GM18519 (cell line): ENCODE data around the gene MGAT4A.

Source experiments
- ATAC-seq: cut with Tn5 transposase; IDR thresholded peaks from one replicate; pipeline ENCODE4 v1.9.1; 2021; ENCODE audit warnings: mild to moderate bottlenecking, moderate library complexity; ENCODE audit not compliant: unreplicated experiment, low FRiP score

The MGAT4A gene

DNA sequence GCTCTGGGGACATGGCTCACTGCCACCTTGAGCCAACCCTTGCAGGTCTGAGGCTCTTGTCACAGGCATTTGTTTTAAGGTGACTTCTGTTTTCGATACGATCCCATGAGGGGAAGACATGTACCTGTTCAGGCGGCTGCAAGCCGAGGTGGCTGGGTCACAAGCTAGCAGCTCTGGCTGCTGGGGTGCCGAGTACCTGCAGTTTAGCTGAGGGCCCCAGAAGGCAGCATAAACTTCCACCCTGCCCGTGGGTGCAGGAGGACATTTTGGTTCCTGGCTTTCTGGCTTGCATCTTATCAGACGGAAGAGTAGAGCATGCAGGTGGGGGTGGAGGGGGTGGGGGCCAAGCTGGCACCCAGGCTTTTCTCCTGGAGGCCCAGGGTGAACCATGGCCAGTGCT is 151.0 kb downstream of the MGAT4A start:
- no peak for ATAC-seq

- no peak for ATAC-seq
These were observed 152.7 kb downstream of the MGAT4A start for GRCh38 chr2:98578231-98578630.

DNA sequence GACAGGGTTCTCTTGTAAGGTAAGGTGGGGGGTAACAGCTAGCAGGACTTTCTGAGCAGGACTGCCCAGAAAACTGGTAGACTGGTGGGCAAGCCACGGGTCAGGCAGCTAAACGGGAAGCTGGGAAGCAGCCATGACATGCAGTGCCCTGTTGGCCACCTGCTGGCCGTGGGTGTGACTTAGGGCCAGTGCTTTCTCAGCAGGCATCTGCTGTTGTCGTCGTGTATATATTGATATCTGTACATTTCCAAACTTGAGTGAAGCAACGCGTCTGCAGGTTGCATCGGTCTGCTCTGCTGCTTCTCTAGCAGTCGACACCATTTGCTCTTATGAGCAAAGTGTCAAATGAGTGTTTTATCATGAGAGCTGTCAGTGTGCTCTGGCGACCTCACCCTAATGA is 153.6 kb downstream of the MGAT4A start:
- no peak for ATAC-seq

DNA sequence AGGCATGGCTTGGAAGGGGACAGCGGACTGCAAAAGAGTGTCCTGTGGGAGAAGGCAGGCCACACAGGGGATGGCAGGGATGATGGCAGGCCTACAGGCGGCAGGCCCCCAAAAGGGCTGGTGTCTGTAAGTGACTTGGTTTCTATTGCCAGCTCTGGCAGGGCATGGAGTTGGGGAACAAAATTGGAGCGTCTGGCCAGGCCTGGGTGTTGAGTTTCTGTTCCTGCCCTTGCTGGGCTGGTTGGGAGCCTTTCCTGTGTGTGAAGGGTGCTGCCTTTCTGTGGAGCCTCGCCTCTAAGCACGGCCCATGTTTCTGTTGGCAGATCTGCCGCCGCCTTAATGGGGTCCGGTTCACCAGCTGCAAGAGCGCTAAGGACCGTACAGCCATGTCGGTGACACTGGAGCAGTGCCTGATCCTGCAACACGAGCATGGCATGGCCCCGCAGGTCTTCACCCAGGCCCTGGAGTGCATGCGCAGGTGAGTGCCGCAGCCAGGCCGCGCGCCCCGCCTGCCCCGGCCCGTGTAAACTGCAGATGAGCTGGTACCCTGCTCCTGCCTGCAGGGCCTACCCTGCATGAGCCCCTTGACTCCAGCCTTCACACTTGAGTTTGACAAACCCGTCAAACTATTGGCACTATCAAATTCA is 154.1 kb downstream of the MGAT4A start:
- no peak for ATAC-seq

GRCh38 chr2:98573426-98573825 is 157.5 kb downstream of the MGAT4A start:
- no peak for ATAC-seq

DNA sequence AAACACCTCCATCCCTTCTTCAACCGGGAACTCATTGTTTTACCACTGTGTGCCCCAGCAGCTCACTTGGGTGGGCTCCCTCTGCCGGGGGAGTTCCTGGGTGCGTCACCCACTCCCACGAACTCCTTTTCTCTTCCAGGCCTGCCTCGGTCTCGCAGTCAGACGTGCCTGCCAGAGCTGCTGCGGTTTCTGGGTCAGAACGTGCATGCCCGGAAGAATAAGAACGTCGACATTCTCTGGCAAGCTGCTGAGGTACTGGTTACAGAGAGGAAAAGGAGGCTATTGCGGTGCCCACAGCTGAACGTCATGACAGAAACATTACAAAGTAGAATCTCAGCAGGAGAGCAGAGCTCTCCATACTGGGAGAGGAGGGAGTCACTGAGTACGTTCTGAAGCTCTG is 158.3 kb downstream of the MGAT4A start:
- ATAC-seq = no peak

DNA sequence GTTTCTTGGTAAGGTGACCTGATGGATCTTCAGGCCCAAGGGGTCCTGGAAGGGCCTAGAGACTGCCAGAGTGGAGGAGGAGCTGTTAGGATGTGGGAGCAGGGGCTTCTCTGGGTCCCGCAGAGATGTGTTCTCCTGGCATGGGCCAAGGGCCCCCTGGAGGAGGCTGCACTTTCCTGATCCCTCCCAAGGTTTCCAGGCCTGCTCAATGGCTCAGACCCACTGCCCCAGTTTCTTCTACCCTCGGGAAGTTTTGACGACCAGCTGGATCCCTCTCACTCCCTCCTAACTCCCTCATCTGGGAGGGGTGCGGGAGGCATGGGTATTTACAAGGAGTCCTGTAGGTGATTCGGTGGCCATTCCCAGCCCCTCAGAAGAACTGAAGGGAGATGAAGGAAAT is 158.7 kb downstream of the MGAT4A start:
- ATAC-seq = no peak

GRCh38 chr2:98571796-98572195 is 159.1 kb downstream of the MGAT4A start:
- ATAC-seq = no peak

DNA sequence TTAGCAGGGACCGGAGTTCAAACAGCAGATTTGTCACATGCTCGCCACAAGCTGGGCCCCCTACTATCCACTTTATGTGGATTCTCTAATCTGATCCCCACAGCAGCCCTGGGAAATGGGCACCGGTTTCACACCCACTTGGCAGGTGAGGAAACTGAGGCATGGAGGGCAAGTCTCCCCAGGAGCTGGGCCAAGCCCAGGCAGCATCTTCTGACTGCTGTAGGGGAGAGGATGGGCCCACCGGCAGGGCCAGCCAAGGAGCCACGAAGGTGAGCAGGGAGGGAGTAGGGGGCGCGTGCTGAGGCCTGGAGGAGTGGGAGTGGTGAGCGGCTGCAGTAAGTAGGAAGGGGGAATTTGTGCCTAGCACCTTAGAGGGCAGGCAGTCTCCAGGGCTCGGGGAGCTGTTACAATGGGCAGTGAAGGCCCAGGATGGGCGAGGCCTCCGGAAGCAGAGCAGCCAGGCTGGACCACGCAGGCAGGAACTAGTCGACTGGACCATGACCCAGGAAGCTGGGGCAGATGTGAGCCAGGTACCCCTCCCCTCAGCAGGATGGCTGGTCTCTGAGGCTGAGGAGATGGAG is 159.7 kb downstream of the MGAT4A start:
- ATAC-seq = no peak

GRCh38 chr2:98570356-98570755 is 160.6 kb downstream of the MGAT4A start:
- ATAC-seq = no peak

GRCh38 chr2:98569915-98570314 is 161.0 kb downstream of the MGAT4A start:
- ATAC-seq = no peak

- no peak for ATAC-seq
These were observed 161.6 kb downstream of the MGAT4A start for GRCh38 chr2:98569197-98569793.
